Measurements from ENCODE around the gene LRRK1. TPM values are rescaled to one million over a fixed set of nuclear protein-coding genes. Genes with fewer than 3 reads are reported as not detected.

The LRRK1 gene
- total RNA-seq, 1 experiment from 2014 or later = 10.4 TPM

DNA sequence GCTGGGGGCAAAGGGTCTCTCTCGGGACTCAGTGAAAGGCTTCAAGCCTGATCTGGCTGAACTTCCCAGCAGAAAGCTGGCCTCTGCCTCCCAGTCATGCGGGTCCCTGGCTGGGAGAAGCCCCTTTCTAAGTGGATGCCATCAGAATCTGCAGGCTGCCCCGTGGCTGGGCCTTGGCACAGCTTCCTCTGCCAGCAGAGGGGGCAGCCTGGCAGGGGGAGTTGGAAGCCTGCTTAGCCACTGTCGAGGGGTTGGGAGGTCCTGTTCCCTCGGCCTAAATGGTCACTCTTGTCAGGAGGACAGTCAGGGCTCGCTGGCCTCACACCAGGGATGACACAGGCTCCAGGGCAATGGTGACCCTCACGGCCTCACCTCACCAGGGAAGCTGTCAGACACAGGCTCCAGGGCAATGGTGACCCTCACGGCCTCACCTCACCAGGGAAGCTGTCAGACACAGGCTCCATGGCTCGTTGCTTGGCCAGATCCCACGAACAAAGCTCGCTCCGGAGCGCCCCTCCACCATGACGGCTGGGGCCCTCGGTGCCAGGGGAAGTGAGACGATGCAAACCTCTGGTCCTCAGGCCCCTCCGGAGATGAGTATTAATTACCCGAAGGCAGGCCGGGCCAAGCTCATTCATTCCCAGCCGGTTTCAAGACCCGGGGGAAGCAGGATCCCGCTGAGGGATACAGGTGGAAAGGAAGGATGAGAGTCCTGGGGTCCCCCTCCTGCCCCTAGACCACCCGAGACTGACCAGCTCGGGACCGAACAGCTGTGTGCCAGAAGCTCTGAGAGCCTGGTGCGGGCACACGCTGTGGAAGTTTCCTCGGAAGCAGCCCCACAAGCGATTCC, 181.7 kb downstream of the LRRK1 start:
- no peaks in the 10 kb centered on the region for H3K36me3 ChIP-seq
- DNase-seq = no peak
- no peaks in the 10 kb centered on the region for H3K9me3 ChIP-seq
- H3K4me3 ChIP-seq = no peak overlapping the region
- H3K27me3 ChIP-seq = no peaks in the 10 kb centered on the region

DNA sequence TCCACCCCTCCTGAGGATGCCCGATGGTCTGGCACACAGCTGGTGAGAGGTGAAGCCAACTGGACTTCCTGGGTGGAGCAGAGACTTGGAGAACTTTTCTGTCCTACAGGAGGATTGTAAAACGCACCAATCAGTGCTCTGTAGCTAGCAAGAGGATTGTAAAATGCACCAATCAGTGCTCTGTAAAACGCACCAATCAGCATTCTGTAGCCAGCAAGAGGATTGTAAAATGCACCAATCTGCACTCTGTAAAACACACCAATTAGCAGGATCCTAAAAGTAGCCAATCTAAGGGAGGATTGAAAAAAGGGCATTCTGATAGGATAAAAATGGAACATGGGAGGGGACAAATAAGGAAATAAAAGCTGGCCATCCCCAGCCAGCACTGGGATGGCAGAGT, 182.5 kb downstream of the LRRK1 start:
- DNase-seq = no peak
- Histone ChIP-seq H3K36me3 (no peaks in the 10 kb centered on the region), H3K27me3 (no peaks in the 10 kb centered on the region), H3K4me3 (no peak overlapping the region), H3K9me3 (no peaks in the 10 kb centered on the region)

DNA sequence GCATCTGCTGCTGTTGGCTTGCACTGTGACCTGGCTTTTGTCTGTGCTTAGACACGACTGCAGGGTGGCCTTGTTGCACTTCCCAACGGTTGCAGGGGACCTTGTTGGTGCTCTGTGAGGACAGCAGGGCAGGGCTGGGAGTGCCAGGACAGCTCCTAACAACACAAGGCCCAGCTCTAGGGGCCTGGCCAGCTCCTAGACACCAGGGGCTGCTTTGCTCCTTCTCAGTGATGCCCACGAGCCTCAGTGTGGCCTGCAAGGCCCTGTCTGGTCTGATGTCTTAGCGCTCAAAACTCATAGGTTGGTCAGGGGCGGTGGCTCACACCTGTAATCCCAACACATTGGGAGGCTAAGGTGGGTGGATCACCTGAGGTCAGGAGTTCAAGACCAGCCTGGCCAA, 183.6 kb downstream of the LRRK1 start:
- no peaks in the 10 kb centered on the region for H3K27me3 ChIP-seq
- no peak for DNase-seq

DNA sequence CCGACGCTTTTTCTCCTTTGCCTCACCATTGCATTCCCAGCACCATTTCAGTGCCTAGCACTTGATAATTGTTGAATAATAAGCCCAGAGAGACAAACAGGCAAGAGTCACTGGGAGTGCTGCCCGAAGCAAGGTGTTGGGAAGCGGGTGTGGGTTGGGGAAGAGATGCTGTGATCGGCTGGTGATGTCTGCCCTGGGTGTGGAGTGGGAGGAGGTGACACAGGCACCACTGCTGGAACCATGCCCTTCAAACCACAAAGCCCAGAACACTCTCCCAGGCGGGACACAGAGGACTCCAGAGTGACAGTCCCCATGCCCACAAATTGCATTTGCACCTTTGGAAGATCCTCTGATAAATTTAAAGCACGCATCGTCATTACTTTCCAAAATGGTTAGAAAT, 184.4 kb downstream of the LRRK1 start:
- Histone ChIP-seq H3K9me3 (no peaks in the 10 kb centered on the region), H3K4me3 (no peak overlapping the region), H3K36me3 (no peaks in the 10 kb centered on the region), H3K27me3 (no peaks in the 10 kb centered on the region)
- DNase-seq = no peak

More for the DNA sequence above, 183.6 kb downstream of the LRRK1 start:
- Histone ChIP-seq H3K4me3 (no peak overlapping the region), H3K9me3 (no peaks in the 10 kb centered on the region), H3K36me3 (no peaks in the 10 kb centered on the region)

DNA sequence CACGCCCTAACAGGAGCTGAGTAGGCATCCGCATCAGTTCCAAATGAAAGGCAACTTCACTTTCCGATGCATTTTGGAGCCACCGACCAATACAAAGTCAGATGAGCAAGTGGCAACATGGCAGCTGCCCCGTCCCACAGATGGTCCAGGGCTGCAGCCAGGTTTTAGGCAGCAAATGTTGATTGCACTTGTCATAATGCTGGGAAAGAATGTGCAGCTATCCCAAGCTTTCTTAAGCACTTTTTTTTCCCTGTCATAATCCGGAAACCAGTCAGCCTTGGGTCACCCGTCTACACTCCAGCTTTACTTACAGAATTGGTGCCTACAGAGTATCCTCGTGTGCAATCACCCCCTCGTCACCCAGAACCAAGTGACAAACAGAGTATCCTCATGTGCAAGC, 185.0 kb downstream of the LRRK1 start:
- Histone ChIP-seq H3K4me3 (no peak overlapping the region), H3K36me3 (no peaks in the 10 kb centered on the region), H3K9me3 (no peaks in the 10 kb centered on the region), H3K27me3 (no peaks in the 10 kb centered on the region)
- no peak for DNase-seq

DNA sequence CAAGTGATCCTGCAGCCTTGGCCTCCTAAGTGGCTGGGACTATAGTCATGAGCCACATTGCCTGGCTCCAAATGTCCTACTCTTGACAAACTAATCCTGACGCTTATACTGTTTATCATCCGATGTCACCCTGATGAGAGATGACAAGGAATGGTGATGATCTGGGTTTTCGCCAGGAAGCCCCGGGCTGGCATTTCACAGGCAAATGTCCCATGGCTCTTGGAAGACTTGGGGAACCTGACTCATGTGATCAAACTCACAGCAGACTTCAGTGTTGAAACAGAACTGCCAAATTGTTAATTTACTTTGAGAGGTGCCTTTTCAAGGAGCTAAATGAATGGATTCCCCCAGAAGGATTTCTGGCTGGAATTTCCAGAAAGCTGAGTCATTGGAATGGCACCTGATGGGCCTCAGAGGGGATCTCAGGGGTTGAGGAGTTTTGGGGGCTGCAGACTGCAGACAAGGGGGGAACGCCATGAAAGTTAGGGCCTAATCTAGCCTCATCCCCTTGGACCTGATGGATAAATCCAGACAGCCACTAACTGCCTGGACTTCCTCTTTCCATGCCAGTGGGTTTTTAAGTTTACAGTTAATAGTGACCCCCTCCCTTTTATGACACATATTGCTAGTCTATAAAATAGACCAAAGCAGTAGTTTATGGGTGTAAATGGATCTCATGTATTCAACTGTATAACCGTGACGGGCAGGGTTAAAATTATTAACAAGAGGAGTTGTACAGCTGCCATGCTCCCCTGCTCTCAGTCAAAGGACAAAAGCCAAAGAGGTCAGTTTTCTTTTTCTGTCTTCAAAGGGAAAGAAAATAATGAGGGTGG, 186.1 kb downstream of the LRRK1 start:
- Histone ChIP-seq H3K9me3 (no peaks in the 10 kb centered on the region), H3K4me3 (no peak overlapping the region), H3K36me3 (no peaks in the 10 kb centered on the region), H3K27me3 (no peaks in the 10 kb centered on the region)
- peak; percentile 35 for DNase-seq

DNA sequence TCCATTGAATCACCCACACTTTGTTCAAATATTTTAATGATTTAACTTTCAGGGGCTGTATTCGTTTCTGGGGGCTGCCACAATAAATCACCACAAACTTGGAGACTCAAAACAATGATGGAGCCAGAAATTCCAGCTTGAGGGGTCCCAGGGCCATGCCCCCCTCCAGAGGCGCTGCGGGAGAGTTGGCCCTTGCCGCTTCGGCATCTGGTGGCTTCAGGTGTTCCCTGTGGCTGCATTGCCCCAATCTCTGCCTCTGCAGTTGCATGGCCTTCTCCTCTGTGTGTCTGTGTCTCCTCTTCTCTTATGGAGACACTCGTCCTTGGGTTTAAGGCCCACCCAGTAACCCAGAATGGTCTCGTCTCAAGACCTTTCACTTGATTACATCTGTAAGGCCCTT, 187.9 kb downstream of the LRRK1 start:
- no peak for DNase-seq
- H3K4me3 ChIP-seq = no peak overlapping the region
- H3K27me3 ChIP-seq = no peaks in the 10 kb centered on the region
- no peaks in the 10 kb centered on the region for H3K9me3 ChIP-seq
- no peaks in the 10 kb centered on the region for H3K36me3 ChIP-seq

DNA sequence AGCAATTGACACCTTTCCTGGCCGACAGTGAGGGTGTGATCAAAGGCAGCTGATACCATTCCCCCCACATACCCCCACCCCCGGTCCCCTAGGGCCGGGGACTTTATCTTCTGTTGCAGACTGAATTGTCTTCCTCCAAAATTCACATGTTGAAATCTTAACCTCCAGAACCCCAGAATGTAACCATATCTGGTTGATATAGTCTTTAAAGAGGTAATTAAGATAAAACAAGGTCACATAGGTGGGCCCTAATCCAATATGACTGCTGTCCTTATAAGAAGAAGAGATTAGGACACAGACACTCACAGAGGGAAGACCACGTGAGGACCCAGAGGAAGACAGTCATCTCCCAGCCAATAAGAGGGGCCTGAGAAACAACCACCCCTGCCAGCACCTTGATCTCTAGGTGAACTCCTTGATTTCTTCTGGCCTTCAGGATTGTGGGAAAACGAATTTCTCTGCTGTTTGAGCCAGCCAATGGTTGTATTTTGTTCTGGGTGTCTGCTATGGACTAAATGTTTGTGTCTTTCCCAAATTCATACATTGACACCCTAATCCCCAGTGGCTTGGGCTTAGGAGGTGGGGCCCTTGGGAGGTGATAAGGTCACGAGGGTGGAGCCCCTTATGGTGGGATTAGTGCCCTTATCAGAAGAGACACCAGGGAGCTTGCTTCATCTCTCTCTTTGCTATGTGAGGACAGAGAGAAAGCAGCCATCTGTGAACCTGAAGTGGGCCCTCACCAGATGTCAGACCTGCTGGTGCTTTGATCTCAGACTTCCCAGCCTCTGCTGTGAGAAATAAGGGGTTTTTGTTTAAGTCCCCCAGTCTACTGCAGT, 188.7 kb downstream of the LRRK1 start:
- Histone ChIP-seq H3K4me3 (no peak overlapping the region), H3K9me3 (no peaks in the 10 kb centered on the region), H3K27me3 (no peaks in the 10 kb centered on the region), H3K36me3 (no peaks in the 10 kb centered on the region)
- DNase-seq = no peak

DNA sequence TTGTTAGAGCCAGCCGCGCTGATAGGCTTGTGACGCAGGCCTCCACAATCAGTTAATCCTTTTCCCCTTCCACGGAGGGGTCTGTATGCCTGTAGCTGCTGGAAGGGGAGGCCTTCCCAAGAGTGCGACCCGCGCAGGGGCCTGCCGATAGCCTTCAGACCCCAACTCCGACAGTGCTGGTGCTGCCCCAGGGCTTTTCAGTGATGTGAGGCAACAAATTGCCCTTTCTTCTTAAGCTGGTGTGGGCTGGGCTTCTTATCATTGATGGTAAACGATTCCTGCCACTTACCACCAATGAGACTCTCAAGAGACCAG, 189.3 kb downstream of the LRRK1 start:
- H3K9me3 ChIP-seq = no peaks in the 10 kb centered on the region
- no peaks in the 10 kb centered on the region for H3K27me3 ChIP-seq
- no peak for DNase-seq
- no peak overlapping the region for H3K4me3 ChIP-seq
- no peaks in the 10 kb centered on the region for H3K36me3 ChIP-seq

DNA sequence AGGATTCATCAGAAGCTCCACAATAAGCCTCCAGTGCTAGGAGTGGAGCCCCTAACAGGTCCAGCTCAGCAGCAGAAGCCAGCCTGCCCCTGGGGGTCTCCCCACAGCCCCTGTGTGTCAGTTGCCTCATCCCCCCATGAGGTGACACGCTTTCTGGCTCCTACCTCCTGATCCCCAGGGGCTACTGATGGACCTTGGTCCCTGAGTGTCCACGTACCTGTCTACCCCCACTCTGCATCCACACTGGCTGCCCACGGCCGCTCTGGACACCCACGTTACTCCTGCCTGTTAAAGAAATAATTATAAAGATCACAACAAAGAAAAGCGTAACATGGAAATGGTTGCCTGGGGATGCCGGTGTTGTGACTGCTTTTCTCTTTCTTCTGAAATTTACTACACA, 189.6 kb downstream of the LRRK1 start:
- no peaks in the 10 kb centered on the region for H3K36me3 ChIP-seq
- no peak for DNase-seq
- no peak overlapping the region for H3K4me3 ChIP-seq
- no peaks in the 10 kb centered on the region for H3K27me3 ChIP-seq
- H3K9me3 ChIP-seq = no peaks in the 10 kb centered on the region

DNA sequence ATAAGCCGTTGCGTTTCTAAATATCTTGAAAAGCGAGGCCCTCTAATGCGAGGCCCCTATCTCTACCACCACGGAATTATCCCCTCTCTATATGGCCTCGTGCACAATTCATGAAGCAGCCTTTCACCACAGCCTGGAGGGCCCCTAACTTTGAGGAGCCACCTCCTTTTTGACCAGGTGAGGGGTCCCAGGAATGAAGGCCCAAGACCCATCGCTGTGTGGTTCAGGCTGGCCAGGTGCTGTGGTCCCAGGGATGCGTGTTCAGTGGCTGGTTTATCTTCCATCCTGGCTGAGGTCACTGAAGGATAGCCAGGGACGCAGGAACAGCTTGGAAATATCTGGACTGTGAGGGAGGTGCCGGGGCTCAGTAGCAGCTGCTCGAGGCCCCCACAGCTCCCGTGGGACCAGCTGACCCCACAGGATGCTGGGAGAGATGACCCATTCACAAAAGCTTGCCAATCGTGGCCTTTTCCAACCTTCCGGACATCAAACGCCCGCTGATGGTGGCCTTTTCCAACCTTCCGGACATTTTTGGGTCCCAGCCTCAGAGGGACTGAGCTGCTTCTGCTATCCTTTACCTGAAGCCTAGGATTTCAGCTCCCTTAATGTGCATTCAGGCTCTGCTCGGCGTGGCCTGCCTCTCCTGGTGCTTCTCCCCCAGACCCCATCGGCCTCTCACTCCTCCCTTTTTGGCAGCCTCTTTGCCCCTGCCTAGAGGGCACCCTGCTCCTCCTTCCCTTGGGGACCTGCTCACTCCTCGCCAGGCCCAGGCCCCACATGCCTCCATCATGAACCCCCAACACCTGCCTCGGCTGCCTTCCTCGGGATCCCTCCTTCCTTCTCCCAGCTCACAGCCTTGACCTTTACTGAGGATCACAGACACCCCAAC, 191.8 kb downstream of the LRRK1 start:
- Histone ChIP-seq H3K9me3 (no peaks in the 10 kb centered on the region), H3K4me3 (no peak overlapping the region), H3K27me3 (no peaks in the 10 kb centered on the region), H3K36me3 (no peaks in the 10 kb centered on the region)
- no peak for DNase-seq

DNA sequence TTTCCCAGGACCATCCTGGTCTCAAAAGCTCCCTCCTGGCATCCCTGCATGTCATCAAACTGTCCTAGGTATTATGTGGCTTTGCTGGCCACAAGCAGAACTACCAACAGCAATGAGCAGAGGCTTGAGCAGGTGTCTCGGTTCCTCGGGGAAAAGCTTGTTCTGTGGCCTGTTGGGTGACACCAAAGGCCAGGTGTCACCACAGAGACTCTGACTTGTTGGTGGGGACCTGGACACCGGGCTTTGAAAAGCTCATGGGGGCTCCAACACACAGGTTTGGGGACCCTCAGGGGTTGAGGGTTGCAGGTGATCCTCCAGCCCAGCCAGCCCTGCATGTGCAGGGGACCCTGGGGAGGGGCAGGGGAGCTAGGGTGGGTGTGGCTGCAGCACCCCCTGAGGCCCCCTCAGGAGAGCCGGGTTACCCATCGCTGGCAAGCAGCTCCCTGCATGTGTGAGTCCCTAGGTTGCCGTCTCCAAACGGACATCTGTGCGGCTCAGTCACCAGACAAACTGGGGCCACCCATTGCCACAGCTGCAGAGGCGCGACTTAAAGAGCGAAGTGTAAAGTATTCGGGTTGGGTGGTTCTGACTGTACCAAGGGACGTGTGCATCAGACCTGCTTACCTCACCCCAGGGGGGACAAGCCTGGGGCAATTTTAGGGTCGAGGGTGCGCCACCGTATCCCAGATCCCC, 192.6 kb downstream of the LRRK1 start:
- no peak for DNase-seq
- Histone ChIP-seq H3K36me3 (no peaks in the 10 kb centered on the region), H3K27me3 (no peaks in the 10 kb centered on the region), H3K9me3 (no peaks in the 10 kb centered on the region), H3K4me3 (no peak overlapping the region)

DNA sequence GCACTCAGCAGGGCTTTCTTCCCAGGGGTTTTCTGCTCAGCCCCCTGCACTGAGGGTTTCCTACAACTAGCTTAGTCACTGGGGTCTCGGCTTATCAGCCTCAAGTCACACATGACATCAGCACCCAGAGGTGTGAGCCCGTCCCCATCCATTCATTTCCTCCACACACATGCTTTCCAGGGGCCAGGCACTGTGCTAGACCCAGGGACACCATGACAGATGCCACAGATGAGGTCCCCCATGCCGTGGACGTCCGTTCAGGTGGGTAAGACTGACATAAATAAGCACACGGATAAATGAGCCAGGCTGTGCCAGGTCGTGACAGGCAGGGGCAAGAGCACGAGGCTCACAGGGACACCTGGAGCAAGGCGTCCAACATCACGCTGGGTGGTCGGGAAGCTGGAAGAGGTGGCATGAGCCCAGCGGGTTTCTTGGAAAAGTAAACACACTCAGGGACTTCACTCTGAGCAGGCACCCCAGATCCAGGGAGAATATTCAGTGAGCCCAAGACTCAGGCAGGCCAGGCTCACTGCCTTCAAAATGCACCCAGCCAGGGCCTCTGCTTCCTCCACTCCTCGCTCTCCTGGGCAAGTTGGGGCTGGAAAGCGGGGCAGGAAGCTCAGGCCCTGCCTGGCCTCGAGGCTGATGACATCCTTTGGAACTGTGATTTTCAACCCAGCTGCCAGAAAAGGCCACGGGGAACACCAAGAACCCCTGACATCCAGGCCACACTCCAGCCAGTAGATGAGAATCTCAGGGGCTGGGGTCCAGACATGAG, 193.4 kb downstream of the LRRK1 start:
- Histone ChIP-seq H3K27me3 (no peaks in the 10 kb centered on the region), H3K4me3 (no peak overlapping the region), H3K9me3 (no peaks in the 10 kb centered on the region), H3K36me3 (no peaks in the 10 kb centered on the region)
- DNase-seq = no peak

DNA sequence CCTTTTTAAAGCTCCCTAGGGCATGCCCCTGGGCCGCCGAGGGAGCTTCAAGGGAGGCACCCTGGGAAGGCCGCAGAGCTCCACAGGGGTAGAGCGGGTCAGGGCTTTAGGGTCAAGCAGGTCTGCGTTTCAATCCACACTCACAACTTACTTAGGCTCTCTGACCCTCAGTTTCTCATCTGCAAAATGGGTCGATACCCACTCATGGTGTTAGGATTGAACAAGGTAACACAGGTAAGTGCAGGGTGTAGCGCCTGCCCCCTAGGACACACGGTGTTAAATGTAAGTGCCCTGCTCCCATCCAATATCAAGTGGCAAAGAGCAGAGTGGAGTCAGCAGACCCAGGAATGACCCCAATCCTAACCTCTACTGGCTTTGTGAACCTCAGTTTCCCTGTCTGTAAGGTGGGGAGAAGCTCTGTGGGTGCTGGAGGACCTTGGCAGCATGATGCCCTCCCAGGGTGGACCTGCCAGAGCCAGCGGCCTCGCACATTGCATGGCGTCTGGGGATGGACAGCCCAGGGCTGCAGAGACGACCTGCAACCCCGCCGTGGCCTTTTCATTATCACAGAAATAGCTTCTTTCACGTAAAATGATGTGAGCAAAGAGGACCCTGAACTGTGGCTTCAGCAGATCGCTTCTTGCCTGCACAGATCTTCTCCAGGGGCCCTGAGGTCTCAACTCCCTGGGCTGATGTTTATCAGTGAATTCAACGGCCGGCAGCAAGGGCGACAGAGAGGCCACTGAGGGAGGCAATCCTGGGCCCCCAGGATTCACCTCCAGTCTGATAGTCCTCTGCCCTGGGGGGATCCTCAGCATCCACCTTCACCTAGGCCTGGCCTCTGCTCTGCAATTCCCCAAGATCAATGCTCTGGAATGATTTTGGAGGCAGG, 194.2 kb downstream of the LRRK1 start:
- Histone ChIP-seq H3K4me3 (no peak overlapping the region), H3K27me3 (no peaks in the 10 kb centered on the region), H3K36me3 (no peaks in the 10 kb centered on the region), H3K9me3 (no peaks in the 10 kb centered on the region)
- DNase-seq = no peak

Data from MG63 (cell line).